ENCODE measurements around the gene SIM2. TPM values are rescaled to one million over a fixed set of nuclear protein-coding genes. Genes with fewer than 3 reads are reported as not detected.

Gene SIM2, protein sequence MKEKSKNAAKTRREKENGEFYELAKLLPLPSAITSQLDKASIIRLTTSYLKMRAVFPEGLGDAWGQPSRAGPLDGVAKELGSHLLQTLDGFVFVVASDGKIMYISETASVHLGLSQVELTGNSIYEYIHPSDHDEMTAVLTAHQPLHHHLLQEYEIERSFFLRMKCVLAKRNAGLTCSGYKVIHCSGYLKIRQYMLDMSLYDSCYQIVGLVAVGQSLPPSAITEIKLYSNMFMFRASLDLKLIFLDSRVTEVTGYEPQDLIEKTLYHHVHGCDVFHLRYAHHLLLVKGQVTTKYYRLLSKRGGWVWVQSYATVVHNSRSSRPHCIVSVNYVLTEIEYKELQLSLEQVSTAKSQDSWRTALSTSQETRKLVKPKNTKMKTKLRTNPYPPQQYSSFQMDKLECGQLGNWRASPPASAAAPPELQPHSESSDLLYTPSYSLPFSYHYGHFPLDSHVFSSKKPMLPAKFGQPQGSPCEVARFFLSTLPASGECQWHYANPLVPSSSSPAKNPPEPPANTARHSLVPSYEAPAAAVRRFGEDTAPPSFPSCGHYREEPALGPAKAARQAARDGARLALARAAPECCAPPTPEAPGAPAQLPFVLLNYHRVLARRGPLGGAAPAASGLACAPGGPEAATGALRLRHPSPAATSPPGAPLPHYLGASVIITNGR
- total RNA-seq (2016; rRNA removed; fragmentation: Illumina TruSeq; extraction: Trizol) (0.53 TPM in 2 replicates), polyA plus RNA-seq (2011; rRNA removed) (0.12 and 0.36 TPM in 2 replicates), polyA minus RNA-seq (2011; rRNA and poly(A)+ RNA removed; ENCODE audit: low replicate concordance) (0.80 and 17.2 TPM in 2 replicates), Bru-seq, nascent RNA (percentile 35 among the genes with signal in this experiment), BruChase-seq, experiment 1, labeled RNA remaining after a 6-hour chase (percentile 36 among the genes with signal in this experiment), BruChase-seq, experiment 2, labeled RNA remaining after a 2-hour chase (percentile 33 among the genes with signal in this experiment)
- total RNA-seq (2016; cell fraction: cytosol; rRNA removed; fragmentation: Illumina TruSeq; extraction: Trizol; ENCODE audit: low read depth) = 0.20 and 0.35 TPM in 2 replicates
- 0.22 and 0.50 TPM in 2 replicates for total RNA-seq (2016; cell fraction: insoluble cytoplasmic fraction; rRNA removed; fragmentation: Illumina TruSeq; extraction: Trizol)
- total RNA-seq (2016; cell fraction: membrane; rRNA removed; fragmentation: Illumina TruSeq; extraction: Trizol) = 0.38 and 0.49 TPM in 2 replicates
- total RNA-seq (2016; cell fraction: nucleus; rRNA removed; fragmentation: Illumina TruSeq; extraction: Trizol) = 0.50 and 0.97 TPM in 2 replicates
- 0.13 and 0.15 TPM in 2 replicates for polyA plus RNA-seq (2011; cell fraction: cytosol; rRNA removed)
- 0.61 and 0.66 TPM in 2 replicates for polyA plus RNA-seq (2011; cell fraction: nucleus; rRNA removed)
- polyA plus RNA-seq (2012) = 0.36 and 0.76 TPM in 2 replicates
- 0.29 TPM in 2 replicates for polyA plus RNA-seq (2016; cell fraction: cytosol; fragmentation: Illumina TruSeq; extraction: Trizol; ENCODE audit: low read depth)
- 0.62 and 0.96 TPM in 2 replicates for polyA plus RNA-seq (2016; cell fraction: insoluble cytoplasmic fraction; fragmentation: Illumina TruSeq; extraction: Trizol; ENCODE audit: low read depth)
- 0.65 and 0.81 TPM in 2 replicates for polyA plus RNA-seq (2016; cell fraction: membrane; fragmentation: Illumina TruSeq; extraction: Trizol; ENCODE audit: low read depth)
- polyA plus RNA-seq (2016; cell fraction: nucleus; fragmentation: Illumina TruSeq; extraction: Trizol; ENCODE audit: insufficient read depth, low read depth) = 1.5 and 2.1 TPM in 2 replicates
- polyA minus RNA-seq (2011; cell fraction: cytosol; rRNA and poly(A)+ RNA removed) = 0.26 TPM in 1 of 2 replicates, not detected in the other
- polyA minus RNA-seq (2011; cell fraction: nucleus; rRNA and poly(A)+ RNA removed) = 0.77 and 1.1 TPM in 2 replicates
- long read RNA-seq, experiment 1 = 0 reads
- long read RNA-seq, experiment 2, partial matches to known transcripts = 1 of 5 reads
- long read RNA-seq, experiment 2, other reads (novel, unspliced or antisense) = 4 of 5 reads

DNA sequence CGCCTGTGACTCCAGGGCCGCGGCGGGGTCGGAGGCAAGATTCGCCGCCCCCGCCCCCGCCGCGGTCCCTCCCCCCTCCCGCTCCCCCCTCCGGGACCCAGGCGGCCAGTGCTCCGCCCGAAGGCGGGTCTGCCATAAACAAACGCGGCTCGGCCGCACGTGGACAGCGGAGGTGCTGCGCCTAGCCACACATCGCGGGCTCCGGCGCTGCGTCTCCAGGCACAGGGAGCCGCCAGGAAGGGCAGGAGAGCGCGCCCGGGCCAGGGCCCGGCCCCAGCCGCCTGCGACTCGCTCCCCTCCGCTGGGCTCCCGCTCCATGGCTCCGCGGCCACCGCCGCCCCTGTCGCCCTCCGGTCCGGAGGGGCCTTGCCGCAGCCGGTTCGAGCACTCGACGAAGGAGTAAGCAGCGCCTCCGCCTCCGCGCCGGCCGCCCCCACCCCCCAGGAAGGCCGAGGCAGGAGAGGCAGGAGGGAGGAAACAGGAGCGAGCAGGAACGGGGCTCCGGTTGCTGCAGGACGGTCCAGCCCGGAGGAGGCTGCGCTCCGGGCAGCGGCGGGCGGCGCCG, at the start of gene SIM2:
SIM2 (plus strand) TSS at position 135 of the 565 bp plus-strand sequence. CDS start 632 bp downstream, outside the sequence.
- H2AFZ ChIP-seq (ENCODE audit: low read length) = no peak within 1 kb of the TSS
- ATAC-seq (peak; percentile 67), FAIRE-seq (no peak), DNase-seq (ENCODE audit: low spot score) (no peak)
- POLR2A ChIA-PET = no interaction called here
- no CpG with 5 or more reads among the region's 70 CpGs for WGBS (ENCODE audit: low lambda C conversion rate)
- no peaks in the 10 kb centered on the region for H3K79me2 ChIP-seq (ENCODE audit: insufficient read depth, low read length)
- no peak within 1 kb of the TSS for H3K27ac ChIP-seq (ENCODE audit: extremely low read length, insufficient read depth, low read length)
- peak within 1 kb of the TSS; percentile 50 to 73 (median 57); a peak in 5 of 6 replicates for H3K4me3 ChIP-seq (replicated peaks in 1 of 3; ENCODE audit: insufficient read depth in 1 of 3, low read depth in 2 of 3, low read length in 3 of 3)
- H4K20me1 ChIP-seq (ENCODE audit: insufficient read depth, low read length) = no peaks in the 10 kb centered on the region
- H3K27me3 ChIP-seq (ENCODE audit: control insufficient read depth in 1 of 2, insufficient read depth in 2 of 2, low read length in 2 of 2) = peaks cover 10 to 88% of the 10 kb centered on the region in 2 experiments
- CTCF ChIA-PET (ENCODE audit: low intra/inter-chr PET ratio, low total read pairs) = no interaction called here
- H3K4me1 ChIP-seq (ENCODE audit: insufficient read depth, low read length) = peaks cover 10% of the 10 kb centered on the region
- H3K4me2 ChIP-seq (ENCODE audit: low read depth, low read length) = peak within 1 kb of the TSS; percentile 92
- no TSS peak for BruUV-seq (replicated peaks)
- no peaks in the 10 kb centered on the region for H3K9me3 ChIP-seq (ENCODE audit: low read length)
- in situ Hi-C loops (cut with HindIII; ENCODE audit: extremely low pct_ligation_motif_present, low pct_unique_long_range_greater_than_20kb) = no loop called here
- intact Hi-C loops (cut with micrococcal nuclease; ENCODE audit: unreplicated experiment) = no loop called here
- H3K36me3 ChIP-seq (replicated peaks in 1 of 2; ENCODE audit: control insufficient read depth in 1 of 2, insufficient read depth in 2 of 2, low read length in 2 of 2) = no peaks in the 10 kb centered on the region
- H3K9ac ChIP-seq (ENCODE audit: insufficient read depth, low read depth, low read length) = 0 out of 2 replicates have a peak within 1 kb of the TSS, but pooled peaks have one; percentile 15
- TF ChIP-seq SAP130 (CRISPR knock-in tag; IDR thresholded peaks at IDR 0.05; ENCODE audit: low read depth) (0 out of 2 replicates have a peak, but pooled peaks have one; percentile 25), RELA (CRISPR knock-in tag; IDR thresholded peaks at IDR 0.05) (no peak), HDAC1 (CRISPR knock-in tag; IDR thresholded peaks at IDR 0.05) (0 out of 2 replicates have a peak, but pooled peaks have one; percentile 8), SP5 (CRISPR knock-in tag; IDR thresholded peaks at IDR 0.05; ENCODE audit: borderline replicate concordance, low read depth) (peak; percentile 39; the same call in 1 of the 2 replicates), ZNF431 (CRISPR knock-in tag; IDR thresholded peaks at IDR 0.05; ENCODE audit: borderline replicate concordance, low read depth) (no peak)
- TF ChIP-seq, protein P1, sequence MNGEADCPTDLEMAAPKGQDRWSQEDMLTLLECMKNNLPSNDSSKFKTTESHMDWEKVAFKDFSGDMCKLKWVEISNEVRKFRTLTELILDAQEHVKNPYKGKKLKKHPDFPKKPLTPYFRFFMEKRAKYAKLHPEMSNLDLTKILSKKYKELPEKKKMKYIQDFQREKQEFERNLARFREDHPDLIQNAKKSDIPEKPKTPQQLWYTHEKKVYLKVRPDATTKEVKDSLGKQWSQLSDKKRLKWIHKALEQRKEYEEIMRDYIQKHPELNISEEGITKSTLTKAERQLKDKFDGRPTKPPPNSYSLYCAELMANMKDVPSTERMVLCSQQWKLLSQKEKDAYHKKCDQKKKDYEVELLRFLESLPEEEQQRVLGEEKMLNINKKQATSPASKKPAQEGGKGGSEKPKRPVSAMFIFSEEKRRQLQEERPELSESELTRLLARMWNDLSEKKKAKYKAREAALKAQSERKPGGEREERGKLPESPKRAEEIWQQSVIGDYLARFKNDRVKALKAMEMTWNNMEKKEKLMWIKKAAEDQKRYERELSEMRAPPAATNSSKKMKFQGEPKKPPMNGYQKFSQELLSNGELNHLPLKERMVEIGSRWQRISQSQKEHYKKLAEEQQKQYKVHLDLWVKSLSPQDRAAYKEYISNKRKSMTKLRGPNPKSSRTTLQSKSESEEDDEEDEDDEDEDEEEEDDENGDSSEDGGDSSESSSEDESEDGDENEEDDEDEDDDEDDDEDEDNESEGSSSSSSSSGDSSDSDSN (CRISPR knock-in tag; IDR thresholded peaks at IDR 0.05) = peak; percentile 60; the same call in 1 of the 2 replicates
- TF ChIP-seq, protein P2, sequence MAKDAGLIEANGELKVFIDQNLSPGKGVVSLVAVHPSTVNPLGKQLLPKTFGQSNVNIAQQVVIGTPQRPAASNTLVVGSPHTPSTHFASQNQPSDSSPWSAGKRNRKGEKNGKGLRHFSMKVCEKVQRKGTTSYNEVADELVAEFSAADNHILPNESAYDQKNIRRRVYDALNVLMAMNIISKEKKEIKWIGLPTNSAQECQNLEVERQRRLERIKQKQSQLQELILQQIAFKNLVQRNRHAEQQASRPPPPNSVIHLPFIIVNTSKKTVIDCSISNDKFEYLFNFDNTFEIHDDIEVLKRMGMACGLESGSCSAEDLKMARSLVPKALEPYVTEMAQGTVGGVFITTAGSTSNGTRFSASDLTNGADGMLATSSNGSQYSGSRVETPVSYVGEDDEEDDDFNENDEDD (CRISPR knock-in tag; IDR thresholded peaks at IDR 0.05; ENCODE audit: borderline replicate concordance) = peak; percentile 31; the same call in 1 of the 2 replicates
- TF ChIP-seq, protein P3, sequence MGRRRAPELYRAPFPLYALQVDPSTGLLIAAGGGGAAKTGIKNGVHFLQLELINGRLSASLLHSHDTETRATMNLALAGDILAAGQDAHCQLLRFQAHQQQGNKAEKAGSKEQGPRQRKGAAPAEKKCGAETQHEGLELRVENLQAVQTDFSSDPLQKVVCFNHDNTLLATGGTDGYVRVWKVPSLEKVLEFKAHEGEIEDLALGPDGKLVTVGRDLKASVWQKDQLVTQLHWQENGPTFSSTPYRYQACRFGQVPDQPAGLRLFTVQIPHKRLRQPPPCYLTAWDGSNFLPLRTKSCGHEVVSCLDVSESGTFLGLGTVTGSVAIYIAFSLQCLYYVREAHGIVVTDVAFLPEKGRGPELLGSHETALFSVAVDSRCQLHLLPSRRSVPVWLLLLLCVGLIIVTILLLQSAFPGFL (CRISPR knock-in tag; IDR thresholded peaks at IDR 0.05) = no peak
- TF ChIP-seq, protein P4, sequence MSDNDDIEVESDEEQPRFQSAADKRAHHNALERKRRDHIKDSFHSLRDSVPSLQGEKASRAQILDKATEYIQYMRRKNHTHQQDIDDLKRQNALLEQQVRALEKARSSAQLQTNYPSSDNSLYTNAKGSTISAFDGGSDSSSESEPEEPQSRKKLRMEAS (IDR thresholded peaks at IDR 0.05) = peak; percentile 67
- TF ChIP-seq, protein P5, sequence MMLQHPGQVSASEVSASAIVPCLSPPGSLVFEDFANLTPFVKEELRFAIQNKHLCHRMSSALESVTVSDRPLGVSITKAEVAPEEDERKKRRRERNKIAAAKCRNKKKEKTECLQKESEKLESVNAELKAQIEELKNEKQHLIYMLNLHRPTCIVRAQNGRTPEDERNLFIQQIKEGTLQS (CRISPR knock-in tag; IDR thresholded peaks at IDR 0.05) = no peak

All from HepG2 (cell line).